Fibroblast of skin of left biceps (primary cell): Measurements from ENCODE around the gene PPARGC1A.
A peak's percentile ranks its signal among the peaks of the same experiment; 100 is the strongest.

Source experiments
- DNase-seq, 2 experiments: peaks; one replicate each; pipeline ENCODE4 v3.0.0-alpha.2; 2013; ENCODE audit warnings: low read depth in 2 of 2

PPARGC1A gene

GRCh38 chr4:23889814-23890341, at the start of gene PPARGC1A:
Gene PPARGC1A (minus strand): TSS chr4:23890047. CDS start chr4:23889957, 90 bp downstream.
- no peak for DNase-seq

- no peak for DNase-seq
These were observed 48.9 kb upstream of the PPARGC1A start for GRCh38 chr4:23938796-23939195.

GRCh38 chr4:23937173-23937572, 47.3 kb upstream of the PPARGC1A start:
- DNase-seq: peak; percentile 34 to 45

- DNase-seq: peak; percentile 81 to 83
These were observed 45.1 kb upstream of the PPARGC1A start for GRCh38 chr4:23934915-23935314.

GRCh38 chr4:23934223-23934622, 44.4 kb upstream of the PPARGC1A start:
- no peak for DNase-seq

- no peak for DNase-seq
These were observed 43.1 kb upstream of the PPARGC1A start for GRCh38 chr4:23932901-23933308.

- no peak for DNase-seq
These were observed 42.3 kb upstream of the PPARGC1A start for GRCh38 chr4:23932186-23932585.

- no peak for DNase-seq
These were observed 41.6 kb upstream of the PPARGC1A start for GRCh38 chr4:23931489-23931830.

GRCh38 chr4:23930750-23931488, 41.1 kb upstream of the PPARGC1A start:
- no peak for DNase-seq

- no peak for DNase-seq
These were observed 39.4 kb upstream of the PPARGC1A start for GRCh38 chr4:23929248-23929647.

GRCh38 chr4:23924556-23924955, 34.7 kb upstream of the PPARGC1A start:
- DNase-seq: no peak

- no peak for DNase-seq
These were observed 34.0 kb upstream of the PPARGC1A start for GRCh38 chr4:23923840-23924239.

- no peak for DNase-seq
These were observed 33.3 kb upstream of the PPARGC1A start for GRCh38 chr4:23923141-23923540.

- no peak for DNase-seq
These were observed 32.8 kb upstream of the PPARGC1A start for GRCh38 chr4:23922541-23923111.

GRCh38 chr4:23922013-23922412, 32.2 kb upstream of the PPARGC1A start:
- no peak for DNase-seq

- DNase-seq: no peak
These were observed 31.6 kb upstream of the PPARGC1A start for GRCh38 chr4:23921447-23921845.

GRCh38 chr4:23920716-23921446, 31.0 kb upstream of the PPARGC1A start:
- no peak for DNase-seq

- no peak for DNase-seq
These were observed 30.4 kb upstream of the PPARGC1A start for GRCh38 chr4:23920296-23920695.

GRCh38 chr4:23916282-23916681, 26.4 kb upstream of the PPARGC1A start:
- DNase-seq: no peak

GRCh38 chr4:23915459-23916132, 25.7 kb upstream of the PPARGC1A start:
- DNase-seq: no peak

- no peak for DNase-seq
These were observed 22.0 kb upstream of the PPARGC1A start for GRCh38 chr4:23911675-23912455.
